Karpas-422 (cell line): ENCODE data around the gene SERPINE3. TPM values are rescaled to one million over a fixed set of nuclear protein-coding genes. Genes with fewer than 3 reads are reported as not detected.

Source experiments
- DNase-seq: peaks from one replicate; pipeline ENCODE4 v3.0.0-alpha.2; 2015
- H2AFZ ChIP-seq: fragments of 200-600 bp; sonication (generic); 2 replicates; pipeline ENCODE4 v1.6.1; 2014; ENCODE audit warnings: antibody characterized with exemption, low read length, mixed read lengths
- H3K27ac ChIP-seq: fragments of 200-600 bp; sonication (generic); 2 replicates; pipeline ENCODE4 v1.5.1; 2014; ENCODE audit warnings: mild to moderate bottlenecking, low read length, moderate library complexity
- H3K27me3 ChIP-seq: fragments of 200-600 bp; sonication (generic); 2 replicates; pipeline ENCODE4 v1.6.1; 2014; ENCODE audit warnings: low read length, mixed read lengths
- H3K36me3 ChIP-seq: fragments of 200-600 bp; sonication (generic); 2 replicates; pipeline ENCODE4 v1.6.1; 2014; ENCODE audit warnings: low read length, mixed read lengths; ENCODE audit not compliant: insufficient read depth
- H3K4me1 ChIP-seq: fragments of 200-600 bp; sonication (generic); 2 replicates; pipeline ENCODE4 v1.6.1; 2014; ENCODE audit warnings: mild to moderate bottlenecking, low read length, mixed read lengths
- H3K4me2 ChIP-seq: fragments of 200-600 bp; sonication (generic); 2 replicates; pipeline ENCODE4 v1.6.1; 2014; ENCODE audit warnings: low read length, low read depth, mild to moderate bottlenecking; ENCODE audit not compliant: poor library complexity, severe bottlenecking
- H3K4me3 ChIP-seq: fragments of 200-600 bp; sonication (generic); 2 replicates; pipeline ENCODE4 v1.5.1; 2014; ENCODE audit warnings: mild to moderate bottlenecking, antibody characterized with exemption, low read length, mixed read lengths
- H3K79me2 ChIP-seq: fragments of 200-600 bp; sonication (generic); 2 replicates; pipeline ENCODE4 v1.6.1; 2014; ENCODE audit warnings: mild to moderate bottlenecking, low read length, mixed read lengths
- H3K9ac ChIP-seq: fragments of 200-600 bp; sonication (generic); 2 replicates; pipeline ENCODE4 v1.6.0; 2014; ENCODE audit warnings: low read length
- H3K9me2 ChIP-seq: fragments of 200-600 bp; sonication (generic), shearing (Covaris generic); replicated peaks from 2 replicates; pipeline ENCODE4 v1.6.0; 2014; ENCODE audit warnings: mild to moderate bottlenecking, low read length, moderate library complexity; ENCODE audit not compliant: insufficient read depth
- H3K9me3 ChIP-seq: fragments of 300-700, 200-600 bp; sonication (generic); 2 replicates; pipeline ENCODE4 v1.6.1; 2014; ENCODE audit warnings: low read length, mixed read lengths
- H4K20me1 ChIP-seq: fragments of 200-600 bp; sonication (generic); 2 replicates; pipeline ENCODE4 v1.6.1; 2014; ENCODE audit warnings: mild to moderate bottlenecking, antibody characterized with exemption, low read length, low read depth; ENCODE audit not compliant: insufficient read depth
- total RNA-seq: library from RNA; depleted of rRNA; stranded (reverse); fragments of >200 nt; shearing (Covaris generic); gene quantifications from 2 replicates; pipeline ENCODE4 v1.2.3, GENCODE V29; 2014; ENCODE audit warnings: low replicate concordance

The SERPINE3 gene
- total RNA-seq, 1 experiment from 2014 or later: not detected

GRCh38 chr13:51330791-51331190 is 8.7 kb upstream of the SERPINE3 start:
- DNase-seq: no peak
- Histone ChIP-seq H4K20me1 (no peaks in the 10 kb centered on the region), H3K27ac (no peak overlapping the region), H3K9me3 (no peaks in the 10 kb centered on the region), H3K9ac (no peak overlapping the region; the same call in 1 of the 2 replicates), H3K4me1 (peaks cover 32% of the 10 kb centered on the region), H3K4me3 (no peak overlapping the region), H3K27me3 (no peaks in the 10 kb centered on the region), H3K36me3 (no peaks in the 10 kb centered on the region), H3K4me2 (no peak overlapping the region), H2AFZ (no peak overlapping the region), H3K9me2 (no peaks in the 10 kb centered on the region), H3K79me2 (no peaks in the 10 kb centered on the region)

- Histone ChIP-seq H4K20me1 (no peaks in the 10 kb centered on the region), H2AFZ (no peak overlapping the region), H3K27me3 (no peaks in the 10 kb centered on the region), H3K9me3 (no peaks in the 10 kb centered on the region), H3K9me2 (no peaks in the 10 kb centered on the region), H3K79me2 (no peaks in the 10 kb centered on the region), H3K9ac (no peak overlapping the region; the same call in 1 of the 2 replicates), H3K27ac (no peak overlapping the region), H3K36me3 (no peaks in the 10 kb centered on the region), H3K4me3 (no peak overlapping the region), H3K4me2 (no peak overlapping the region), H3K4me1 (peaks cover 26% of the 10 kb centered on the region)
- no peak for DNase-seq
Observed at GRCh38 chr13:51331354-51331861, 8.1 kb upstream of the SERPINE3 start.

GRCh38 chr13:51332566-51333361 is 6.7 kb upstream of the SERPINE3 start:
- Histone ChIP-seq H3K4me1 (peaks cover 17% of the 10 kb centered on the region), H3K4me3 (no peak overlapping the region), H3K36me3 (no peaks in the 10 kb centered on the region), H4K20me1 (no peaks in the 10 kb centered on the region), H3K9ac (no peak overlapping the region), H3K27ac (no peak overlapping the region), H3K9me2 (no peaks in the 10 kb centered on the region), H2AFZ (no peak overlapping the region), H3K27me3 (no peaks in the 10 kb centered on the region), H3K79me2 (no peaks in the 10 kb centered on the region), H3K4me2 (no peak overlapping the region), H3K9me3 (no peaks in the 10 kb centered on the region)
- no peak for DNase-seq

GRCh38 chr13:51333421-51333820 is 6.1 kb upstream of the SERPINE3 start:
- no peak overlapping the region for H2AFZ ChIP-seq
- no peaks in the 10 kb centered on the region for H3K27me3 ChIP-seq
- no peaks in the 10 kb centered on the region for H3K36me3 ChIP-seq
- H3K9me2 ChIP-seq: no peaks in the 10 kb centered on the region
- DNase-seq: no peak
- no peaks in the 10 kb centered on the region for H3K9me3 ChIP-seq
- H3K4me1 ChIP-seq: peaks cover 17% of the 10 kb centered on the region
- no peaks in the 10 kb centered on the region for H4K20me1 ChIP-seq
- no peak overlapping the region for H3K4me3 ChIP-seq
- no peak overlapping the region for H3K9ac ChIP-seq
- no peaks in the 10 kb centered on the region for H3K79me2 ChIP-seq
- no peak overlapping the region for H3K4me2 ChIP-seq
- H3K27ac ChIP-seq: no peak overlapping the region

GRCh38 chr13:51333826-51334225 is 5.7 kb upstream of the SERPINE3 start:
- no peak overlapping the region for H2AFZ ChIP-seq
- no peaks in the 10 kb centered on the region for H3K9me2 ChIP-seq
- H3K36me3 ChIP-seq: no peaks in the 10 kb centered on the region
- H3K4me2 ChIP-seq: no peak overlapping the region
- no peak for DNase-seq
- H3K9me3 ChIP-seq: no peaks in the 10 kb centered on the region
- H3K9ac ChIP-seq: no peak overlapping the region
- peaks cover 17% of the 10 kb centered on the region for H3K4me1 ChIP-seq
- no peak overlapping the region for H3K27ac ChIP-seq
- H3K79me2 ChIP-seq: no peaks in the 10 kb centered on the region
- no peaks in the 10 kb centered on the region for H3K27me3 ChIP-seq
- no peaks in the 10 kb centered on the region for H4K20me1 ChIP-seq
- no peak overlapping the region for H3K4me3 ChIP-seq

- no peak overlapping the region for H2AFZ ChIP-seq
- no peaks in the 10 kb centered on the region for H3K36me3 ChIP-seq
- no peak overlapping the region for H3K9ac ChIP-seq
- no peaks in the 10 kb centered on the region for H4K20me1 ChIP-seq
- no peak for DNase-seq
- no peaks in the 10 kb centered on the region for H3K27me3 ChIP-seq
- H3K9me2 ChIP-seq: no peaks in the 10 kb centered on the region
- no peak overlapping the region for H3K4me3 ChIP-seq
- H3K79me2 ChIP-seq: no peaks in the 10 kb centered on the region
- no peak overlapping the region for H3K4me2 ChIP-seq
- peaks cover 8% of the 10 kb centered on the region for H3K4me1 ChIP-seq
- no peaks in the 10 kb centered on the region for H3K9me3 ChIP-seq
- no peak overlapping the region for H3K27ac ChIP-seq
Observed at GRCh38 chr13:51336746-51337145, 2.7 kb upstream of the SERPINE3 start.

GRCh38 chr13:51339952-51340732 is 651 bp downstream of the SERPINE3 start:
- Histone ChIP-seq H3K27me3 (no peaks in the 10 kb centered on the region), H3K4me3 (no peak overlapping the region), H3K9me3 (no peaks in the 10 kb centered on the region), H3K4me2 (no peak overlapping the region), H3K9ac (no peak overlapping the region), H4K20me1 (no peaks in the 10 kb centered on the region), H2AFZ (no peak overlapping the region), H3K9me2 (no peaks in the 10 kb centered on the region), H3K4me1 (peaks cover 6% of the 10 kb centered on the region; the same call in 1 of the 2 replicates), H3K27ac (no peak overlapping the region), H3K36me3 (no peaks in the 10 kb centered on the region), H3K79me2 (no peaks in the 10 kb centered on the region)
- DNase-seq: no peak

GRCh38 chr13:51341232-51341631 is 1.7 kb downstream of the SERPINE3 start:
- H2AFZ ChIP-seq: no peak overlapping the region
- DNase-seq: no peak
- H3K4me3 ChIP-seq: no peak overlapping the region
- H3K4me2 ChIP-seq: no peak overlapping the region
- H3K27me3 ChIP-seq: no peaks in the 10 kb centered on the region
- H3K9ac ChIP-seq: no peak overlapping the region
- no peak overlapping the region for H3K27ac ChIP-seq
- H4K20me1 ChIP-seq: no peaks in the 10 kb centered on the region
- no peaks in the 10 kb centered on the region for H3K9me2 ChIP-seq
- H3K36me3 ChIP-seq: no peaks in the 10 kb centered on the region
- H3K9me3 ChIP-seq: no peaks in the 10 kb centered on the region
- peaks cover 6% of the 10 kb centered on the region; the same call in 1 of the 2 replicates for H3K4me1 ChIP-seq
- no peaks in the 10 kb centered on the region for H3K79me2 ChIP-seq
